ENCODE results near the gene ADAD2.

- TF ChIP-seq POLR2A (IDR thresholded peaks at IDR 0.05) (no peak), CTCF (IDR thresholded peaks at IDR 0.05 in 4 of 5, conservative IDR thresholded peaks at IDR 0.05 in 1 of 5) (no peak)
Measured at GRCh38 chr16:84194018-84194417, 3.1 kb downstream of the ADAD2 start.

Measured in gastrocnemius medialis (tissue), 4 donors.